Stimulated activated naive B cell treated with anti-CD40 and anti-IgM and Interleukin-4, amounts not matched to agents 10 μg/mL and 1 μg/mL and 100 μg/mL, for 72 hours (primary cell): ENCODE data around the gene PAQR4.

ENCODE experiments used
- ATAC-seq, 2 donors: fragments of 150-1000 bp; cut with Tn5 transposase; replicated peaks; 2 replicates each; pipeline ENCODE4 v1.10.0; 2021; ENCODE audit warnings: moderate library complexity in 1 of 2
- DNase-seq: peaks from one replicate; pipeline ENCODE4 v3.0.0; 2021
- H3K27ac Mint-ChIP-seq: one replicate; pipeline ENCODE4 v1.8.0; 2022; ENCODE audit warnings: mild to moderate bottlenecking, mixed read lengths
- H3K27me3 Mint-ChIP-seq, 2 donors: one replicate each; pipeline ENCODE4 v1.8.0; 2022; ENCODE audit warnings: mixed read lengths in 2 of 2
- H3K36me3 Mint-ChIP-seq, 2 donors: one replicate each; pipeline ENCODE4 v1.8.0; 2022; ENCODE audit warnings: mixed read lengths in 2 of 2, mild to moderate bottlenecking in 1 of 2
- H3K4me1 Mint-ChIP-seq, 2 donors: one replicate each; pipeline ENCODE4 v1.8.0; 2022; ENCODE audit warnings: mixed read lengths in 2 of 2, mild to moderate bottlenecking in 1 of 2
- H3K4me3 Mint-ChIP-seq, 2 donors: one replicate each; pipeline ENCODE4 v1.8.0; 2022; ENCODE audit warnings: mild to moderate bottlenecking in 2 of 2, mixed read lengths in 2 of 2, moderate library complexity in 1 of 2
- H3K9me3 Mint-ChIP-seq, 2 donors: one replicate each; pipeline ENCODE4 v1.8.0; 2022; ENCODE audit warnings: mixed read lengths in 2 of 2, mild to moderate bottlenecking in 1 of 2

The PAQR4 gene

DNA sequence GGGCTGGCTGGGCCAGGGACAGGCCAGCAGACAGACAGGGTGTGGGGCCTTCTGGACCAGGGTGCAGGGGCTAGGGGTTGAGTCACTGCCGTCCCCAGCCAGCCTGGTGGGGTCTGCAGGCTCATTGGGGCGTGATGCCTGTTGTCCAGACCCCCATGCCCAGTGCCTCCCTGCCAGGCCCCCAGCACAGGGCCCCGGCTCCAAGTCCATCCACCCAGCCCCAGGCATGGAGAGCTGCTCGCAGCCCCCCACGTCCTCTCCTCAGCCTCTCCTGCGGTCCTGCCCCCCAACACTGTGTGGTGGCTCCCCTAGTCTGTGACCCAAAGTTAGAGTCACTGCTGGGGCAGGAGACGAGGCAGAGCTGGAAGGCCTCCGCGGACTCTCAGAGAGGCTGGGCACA, 18.1 kb downstream of the PAQR4 start:
- Mint-ChIP-seq H3K27ac (no peak overlapping the region), H3K4me1 (peaks cover 5 to 15% of the 10 kb centered on the region in 2 donors), H3K4me3 (no peak overlapping the region), H3K36me3 (no peaks in the 10 kb centered on the region), H3K9me3 (no peaks in the 10 kb centered on the region), H3K27me3 (peaks cover 10 to 24% of the 10 kb centered on the region in 2 donors)
- ATAC-seq = no peak
- DNase-seq = no peak

- Mint-ChIP-seq H3K36me3 (no peaks in the 10 kb centered on the region), H3K4me3 (no peak overlapping the region), H3K4me1 (peaks cover 3 to 10% of the 10 kb centered on the region in 2 donors), H3K27me3 (peaks cover 10 to 24% of the 10 kb centered on the region in 2 donors), H3K27ac (no peak overlapping the region), H3K9me3 (no peaks in the 10 kb centered on the region)
- ATAC-seq (no peak), DNase-seq (no peak)
Observed at GRCh38 chr16:2987833-2988232, 18.7 kb downstream of the PAQR4 start.

DNA sequence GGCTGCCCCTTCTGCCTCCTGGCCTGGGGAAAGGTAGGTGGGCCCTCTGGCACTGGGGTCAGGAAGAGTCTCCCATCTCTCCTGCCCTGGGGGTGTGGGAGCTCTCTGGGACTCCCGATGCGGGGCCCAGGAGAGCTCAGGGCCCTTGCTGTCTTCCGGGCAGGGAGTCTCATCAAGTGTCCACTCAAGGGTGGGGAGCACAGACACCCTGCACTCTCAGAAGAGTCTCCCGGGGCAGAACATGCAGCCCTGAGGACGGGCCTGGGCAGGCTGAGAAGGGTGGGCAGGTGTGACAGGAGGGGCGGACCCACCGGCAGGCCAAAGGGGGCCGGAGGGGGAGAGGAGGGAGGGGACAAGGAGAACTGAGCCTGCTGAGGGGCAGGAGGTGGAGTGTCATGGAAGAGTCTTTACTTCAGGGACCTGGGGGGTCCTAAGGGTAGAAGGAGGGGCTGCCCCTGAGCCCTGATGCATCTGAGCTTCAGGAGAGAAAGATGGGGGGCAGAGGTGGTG, 19.5 kb downstream of the PAQR4 start:
- Mint-ChIP-seq H3K27me3 (peaks cover 10 to 24% of the 10 kb centered on the region in 2 donors), H3K27ac (no peak overlapping the region), H3K4me1 (peaks cover 3 to 4% of the 10 kb centered on the region in 2 donors), H3K4me3 (no peak overlapping the region), H3K36me3 (no peaks in the 10 kb centered on the region), H3K9me3 (no peaks in the 10 kb centered on the region)
- ATAC-seq (no peak), DNase-seq (no peak)

DNA sequence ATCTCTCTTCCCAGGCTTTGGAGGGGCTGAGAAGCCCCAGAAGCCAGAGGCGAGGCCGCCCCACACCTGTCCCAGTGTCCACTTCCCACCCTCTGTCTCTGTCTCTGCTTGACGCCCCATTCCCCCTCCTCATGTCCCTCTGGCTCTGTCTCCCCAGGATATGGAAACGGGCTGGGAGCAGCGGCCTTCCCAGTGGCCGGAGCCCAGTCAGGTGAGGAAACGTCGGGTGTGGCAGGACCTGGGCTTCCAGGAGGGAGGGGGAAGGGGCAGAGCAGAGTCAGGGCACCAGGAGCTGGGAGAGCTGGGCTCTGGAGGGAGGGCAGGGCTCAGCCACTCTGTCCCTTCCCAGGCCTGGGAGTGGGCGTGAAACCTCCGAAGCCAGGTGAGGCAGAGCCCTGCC, 21.7 kb downstream of the PAQR4 start:
- Mint-ChIP-seq H3K4me3 (no peak overlapping the region), H3K27ac (no peak overlapping the region), H3K4me1 (no peaks in the 10 kb centered on the region), H3K36me3 (no peaks in the 10 kb centered on the region), H3K27me3 (peaks cover 10 to 27% of the 10 kb centered on the region in 2 donors), H3K9me3 (no peaks in the 10 kb centered on the region)
- DNase-seq = no peak
- no peak for ATAC-seq

- H3K36me3 Mint-ChIP-seq = no peaks in the 10 kb centered on the region
- H3K4me1 Mint-ChIP-seq = no peaks in the 10 kb centered on the region
- H3K9me3 Mint-ChIP-seq = no peaks in the 10 kb centered on the region
- no peak for DNase-seq
- H3K4me3 Mint-ChIP-seq = no peak overlapping the region
- peak in 1 of 2 donors; percentile 8 for ATAC-seq
- no peak overlapping the region for H3K27ac Mint-ChIP-seq
- H3K27me3 Mint-ChIP-seq = peaks cover 7 to 36% of the 10 kb centered on the region in 2 donors
Observed at GRCh38 chr16:2991566-2992261, 22.6 kb downstream of the PAQR4 start.

GRCh38 chr16:2992383-2993081, 23.4 kb downstream of the PAQR4 start:
- Mint-ChIP-seq H3K4me1 (no peaks in the 10 kb centered on the region), H3K9me3 (no peaks in the 10 kb centered on the region), H3K27ac (no peak overlapping the region), H3K27me3 (peaks cover 5 to 39% of the 10 kb centered on the region in 2 donors), H3K4me3 (no peak overlapping the region), H3K36me3 (no peaks in the 10 kb centered on the region)
- DNase-seq (no peak), ATAC-seq (no peak)

- Mint-ChIP-seq H3K27ac (no peak overlapping the region), H3K4me1 (no peaks in the 10 kb centered on the region)
- ATAC-seq = no peak
Observed at GRCh38 chr16:2996298-2996697, 27.1 kb downstream of the PAQR4 start.

GRCh38 chr16:2999929-3000328, 30.8 kb downstream of the PAQR4 start:
- Mint-ChIP-seq H3K27me3 (peaks cover 15 to 31% of the 10 kb centered on the region in 2 donors), H3K9me3 (no peaks in the 10 kb centered on the region), H3K36me3 (no peaks in the 10 kb centered on the region), H3K4me3 (no peak overlapping the region), H3K4me1 (peaks cover 3 to 5% of the 10 kb centered on the region in 2 donors), H3K27ac (no peak overlapping the region)
- ATAC-seq = no peak
- DNase-seq = no peak

More at GRCh38 chr16:2996298-2996697, 27.1 kb downstream of the PAQR4 start:
- no peaks in the 10 kb centered on the region for H3K36me3 Mint-ChIP-seq
- no peak for DNase-seq
- peaks cover 11 to 31% of the 10 kb centered on the region in 2 donors for H3K27me3 Mint-ChIP-seq
- no peak overlapping the region for H3K4me3 Mint-ChIP-seq
- H3K9me3 Mint-ChIP-seq = no peaks in the 10 kb centered on the region

DNA sequence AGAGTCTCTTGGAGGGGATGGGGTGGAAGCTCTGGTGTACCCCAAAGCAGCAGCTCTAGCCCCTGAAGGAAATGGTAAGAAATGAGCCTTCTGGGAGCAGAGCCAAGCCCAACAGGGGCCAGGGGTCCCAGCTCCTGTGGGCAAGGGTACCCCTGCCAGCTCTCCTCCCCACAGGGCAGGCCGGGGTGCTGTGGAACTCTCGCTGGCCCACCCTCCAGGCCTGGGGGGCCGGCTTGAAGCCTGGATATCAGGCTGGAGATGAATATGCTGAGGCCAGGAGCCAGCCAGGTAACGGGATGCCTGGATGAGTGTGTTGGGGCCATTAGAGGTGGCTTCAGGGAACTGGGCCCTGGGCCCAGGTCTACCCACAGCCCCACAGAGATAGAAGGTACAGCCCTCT, 31.4 kb downstream of the PAQR4 start:
- Mint-ChIP-seq H3K9me3 (no peaks in the 10 kb centered on the region), H3K4me3 (no peak overlapping the region), H3K4me1 (peaks cover 4 to 6% of the 10 kb centered on the region in 2 donors), H3K27me3 (peaks cover 16 to 31% of the 10 kb centered on the region in 2 donors), H3K27ac (no peak overlapping the region), H3K36me3 (no peaks in the 10 kb centered on the region)
- no peak for ATAC-seq
- no peak for DNase-seq

DNA sequence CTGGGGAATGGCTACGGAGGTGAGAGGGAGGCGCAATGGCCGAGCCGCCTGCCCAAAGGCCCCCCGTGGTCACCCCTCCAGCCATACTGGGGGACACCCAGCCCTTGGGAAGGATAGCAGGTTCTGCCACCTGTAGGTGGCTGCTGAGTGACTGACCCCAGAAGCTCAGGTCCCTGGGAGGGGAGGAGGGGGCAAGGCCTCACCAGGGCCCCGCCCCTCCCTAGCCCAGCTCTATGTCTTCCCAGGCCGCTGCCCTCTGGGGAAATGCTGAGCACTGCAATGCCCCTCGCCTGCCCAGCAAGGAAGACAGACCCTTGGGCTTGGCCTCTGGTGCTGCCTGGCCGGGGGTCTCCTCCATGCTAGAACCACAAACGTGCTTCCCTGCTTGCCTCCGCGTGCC, 32.2 kb downstream of the PAQR4 start:
- no peak for DNase-seq
- Mint-ChIP-seq H3K27ac (no peak overlapping the region), H3K9me3 (no peaks in the 10 kb centered on the region), H3K27me3 (peaks cover 16 to 23% of the 10 kb centered on the region in 2 donors), H3K36me3 (no peaks in the 10 kb centered on the region), H3K4me3 (no peak overlapping the region), H3K4me1 (peaks cover 4 to 6% of the 10 kb centered on the region in 2 donors)
- ATAC-seq = no peak

- H3K36me3 Mint-ChIP-seq = no peaks in the 10 kb centered on the region
- peak; percentile 98 for DNase-seq
- no peaks in the 10 kb centered on the region for H3K9me3 Mint-ChIP-seq
- peaks cover 23 to 27% of the 10 kb centered on the region in 2 donors for H3K4me1 Mint-ChIP-seq
- peak overlapping the region; percentile 74 to 76 for H3K4me3 Mint-ChIP-seq
- H3K27ac Mint-ChIP-seq = no peak overlapping the region
- peaks cover 16 to 20% of the 10 kb centered on the region in 2 donors for H3K27me3 Mint-ChIP-seq
- peak; percentile 99 for ATAC-seq
Observed at GRCh38 chr16:3003582-3004270, 34.6 kb downstream of the PAQR4 start.

DNA sequence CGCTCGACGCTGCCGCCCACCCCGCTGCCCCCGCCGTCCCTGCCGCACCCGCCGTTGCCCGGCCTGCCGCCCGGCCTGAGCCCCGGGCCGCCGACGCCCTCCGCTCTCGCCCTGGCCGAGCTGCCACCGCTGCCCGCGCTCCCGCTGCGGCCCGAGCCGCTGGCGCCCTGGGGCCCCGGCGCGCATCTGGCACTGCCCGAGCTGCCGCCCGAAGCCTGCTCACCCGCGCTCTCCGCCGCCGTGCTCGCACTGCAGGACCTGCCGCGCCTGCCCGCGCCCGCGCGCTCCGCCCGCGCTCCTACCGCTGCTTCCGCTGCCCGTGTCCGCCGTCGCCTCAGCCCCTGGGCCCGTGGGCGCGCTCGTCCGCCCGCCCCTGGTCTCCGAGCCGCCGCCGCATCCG, 35.2 kb downstream of the PAQR4 start:
- peak; percentile 17 to 23 for ATAC-seq
- peaks cover 16 to 20% of the 10 kb centered on the region in 2 donors for H3K27me3 Mint-ChIP-seq

DNA sequence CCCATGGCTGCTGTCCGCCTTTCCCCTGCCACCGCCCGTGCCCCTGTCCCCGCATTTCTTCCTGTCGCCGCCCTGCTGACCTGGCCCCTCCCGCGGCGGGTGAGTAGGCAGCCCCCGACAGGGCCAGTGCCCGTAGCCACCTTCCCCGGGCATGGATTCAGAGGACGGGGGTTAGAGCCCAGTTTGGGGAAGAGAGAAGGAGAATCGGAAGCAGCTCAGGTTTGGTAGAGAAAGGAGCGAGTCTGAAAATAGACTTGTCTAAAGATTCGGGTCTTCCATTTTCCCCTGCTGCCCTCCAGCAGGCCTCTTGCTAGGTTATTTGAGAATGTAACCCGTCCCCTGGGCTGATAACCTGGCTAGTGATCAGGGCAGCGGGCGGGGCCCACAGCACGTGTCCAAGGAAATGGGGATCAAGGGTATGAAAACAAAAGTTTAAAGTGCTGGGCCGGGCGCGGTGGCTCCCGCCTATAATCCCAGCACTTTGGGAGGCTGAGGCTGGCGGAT, 35.7 kb downstream of the PAQR4 start:
- Mint-ChIP-seq H3K9me3 (no peaks in the 10 kb centered on the region), H3K27me3 (peaks cover 13 to 17% of the 10 kb centered on the region in 2 donors), H3K27ac (peak overlapping the region; percentile 20), H3K4me1 (peaks cover 23 to 29% of the 10 kb centered on the region in 2 donors), H3K4me3 (peak overlapping the region; percentile 76 to 78), H3K36me3 (no peaks in the 10 kb centered on the region)
- ATAC-seq (no peak), DNase-seq (no peak)

More for the DNA sequence above, 35.2 kb downstream of the PAQR4 start:
- Mint-ChIP-seq H3K4me3 (peak overlapping the region in 1 of 2 donors; percentile 76), H3K27ac (no peak overlapping the region), H3K36me3 (no peaks in the 10 kb centered on the region), H3K4me1 (peaks cover 23 to 29% of the 10 kb centered on the region in 2 donors), H3K9me3 (no peaks in the 10 kb centered on the region)
- DNase-seq = no peak
